DND-41 (cell line): ENCODE measurements around the gene MYCBP2.
"Not testable (repeated sequence)": the region's sequence is repeated elsewhere in the genome, so short reads cannot be mapped to it uniquely, and the experiment has no call there.

ENCODE experiments used
- ATAC-seq: fragments of 200-7000 bp; cut with Tn5 transposase; 3 replicates; pipeline ENCODE4 v1.9.1; 2021; ENCODE audit warnings: low read depth; ENCODE audit not compliant: insufficient read depth
- DNase-seq: peaks from one replicate; pipeline ENCODE4 v3.0.0-alpha.2; 2020
- H2AFZ ChIP-seq: 2 replicates; pipeline ENCODE4 v1.6.0; 2012; ENCODE audit warnings: low read depth, low read length
- H3K27ac ChIP-seq: 2 replicates; pipeline ENCODE4 v1.5.1; 2012; ENCODE audit warnings: low read length, inconsistent platforms
- H3K27me3 ChIP-seq: fragments of 200-600 bp; sonication (generic); 2 replicates; pipeline ENCODE4 v1.6.0; 2012; ENCODE audit warnings: low read length, mild to moderate bottlenecking, inconsistent platforms; ENCODE audit not compliant: insufficient read depth, poor library complexity
- H3K36me3 ChIP-seq: 2 replicates; pipeline ENCODE4 v1.5.1; 2012; ENCODE audit warnings: low read length, inconsistent platforms; ENCODE audit not compliant: insufficient read depth
- H3K4me1 ChIP-seq: 2 replicates; pipeline ENCODE4 v1.5.1; 2012; ENCODE audit warnings: mild to moderate bottlenecking, low read length; ENCODE audit not compliant: insufficient read depth
- H3K4me2 ChIP-seq: 2 replicates; pipeline ENCODE4 v1.6.0; 2012; ENCODE audit warnings: mild to moderate bottlenecking, moderate library complexity, low read length, inconsistent platforms; ENCODE audit not compliant: insufficient read depth
- H3K4me3 ChIP-seq, 2 experiments: fragments of 200-600 bp in 1 of 2; shearing (Covaris generic) in 1 of 2; 2 replicates each; pipeline ENCODE4 v1.5.1; 2012 to 2016; ENCODE audit warnings: inconsistent platforms in 2 of 2, low read length in 2 of 2, mild to moderate bottlenecking in 2 of 2, low read depth in 1 of 2, moderate library complexity in 1 of 2
- H3K79me2 ChIP-seq: 2 replicates; pipeline ENCODE4 v1.6.0; 2012; ENCODE audit warnings: low read length, inconsistent platforms; ENCODE audit not compliant: insufficient read depth
- H3K9ac ChIP-seq: 2 replicates; pipeline ENCODE4 v1.6.0; 2012; ENCODE audit warnings: low read depth, mild to moderate bottlenecking, inconsistent platforms, low read length, moderate library complexity
- H3K9me3 ChIP-seq: 2 replicates; pipeline ENCODE4 v1.5.1; 2012; ENCODE audit warnings: low read length, moderate library complexity, mild to moderate bottlenecking, inconsistent platforms; ENCODE audit not compliant: insufficient read depth, severe bottlenecking
- H4K20me1 ChIP-seq: 2 replicates; pipeline ENCODE4 v1.6.0; 2012; ENCODE audit warnings: low read length; ENCODE audit not compliant: insufficient read depth
- EZH2 ChIP-seq: IDR thresholded peaks from 3 replicates; pipeline ENCODE4 v1.6.1; 2012; ENCODE audit warnings: borderline replicate concordance, low read depth, mild to moderate bottlenecking, moderate library complexity, low read length, inconsistent platforms; ENCODE audit not compliant: severe bottlenecking
- TF ChIP-seq, protein P1 (sequence below): IDR thresholded peaks from 2 replicates; pipeline ENCODE4 v1.5.1; 2012; ENCODE audit warnings: borderline replicate concordance, low read length, moderate library complexity, mild to moderate bottlenecking; ENCODE audit not compliant: poor library complexity, severe bottlenecking; ENCODE audit errors: extremely low read depth

MYCBP2 gene

DNA sequence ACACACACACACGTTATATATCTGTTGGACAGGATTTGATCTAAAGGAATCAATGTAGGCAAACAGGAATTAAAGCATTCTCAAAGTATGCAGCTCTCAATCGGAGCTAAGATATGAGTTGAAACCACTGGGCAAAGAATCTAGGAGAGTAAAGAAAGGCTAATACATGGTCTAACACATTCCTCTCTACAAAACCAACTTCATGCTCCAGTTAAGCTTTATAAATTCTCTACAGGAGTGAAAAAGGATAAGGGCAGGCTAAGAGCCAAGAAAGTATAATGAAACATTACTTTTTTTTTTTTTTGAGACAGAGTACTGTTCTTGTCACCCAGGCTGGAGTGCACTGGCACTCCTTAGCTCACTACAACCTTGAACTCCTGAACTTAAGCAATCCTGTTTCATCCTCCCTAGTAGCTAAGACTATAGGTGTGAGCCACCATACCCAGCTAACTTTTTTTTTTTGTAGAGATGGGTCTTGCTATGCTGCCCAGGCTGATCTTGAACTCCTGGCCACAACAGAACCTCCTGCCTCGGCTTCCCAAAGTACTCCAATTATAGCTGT is 310.6 kb downstream of the MYCBP2 start:
- Histone ChIP-seq H3K36me3 (peaks cover 93% of the 10 kb centered on the region), H3K4me1 (no peaks in the 10 kb centered on the region; the same call in 1 of the 2 replicates), H3K9ac (no peak overlapping the region), H3K4me2 (no peak overlapping the region), H3K79me2 (peaks cover 89% of the 10 kb centered on the region), H3K9me3 (no peaks in the 10 kb centered on the region), H3K4me3 (no peak overlapping the region), H4K20me1 (peaks cover 23% of the 10 kb centered on the region), H2AFZ (no peak overlapping the region), H3K27me3 (no peaks in the 10 kb centered on the region), H3K27ac (no peak overlapping the region)
- ATAC-seq (no peak), DNase-seq (no peak)
- TF ChIP-seq EZH2, result no peak
- TF ChIP-seq, protein P1, sequence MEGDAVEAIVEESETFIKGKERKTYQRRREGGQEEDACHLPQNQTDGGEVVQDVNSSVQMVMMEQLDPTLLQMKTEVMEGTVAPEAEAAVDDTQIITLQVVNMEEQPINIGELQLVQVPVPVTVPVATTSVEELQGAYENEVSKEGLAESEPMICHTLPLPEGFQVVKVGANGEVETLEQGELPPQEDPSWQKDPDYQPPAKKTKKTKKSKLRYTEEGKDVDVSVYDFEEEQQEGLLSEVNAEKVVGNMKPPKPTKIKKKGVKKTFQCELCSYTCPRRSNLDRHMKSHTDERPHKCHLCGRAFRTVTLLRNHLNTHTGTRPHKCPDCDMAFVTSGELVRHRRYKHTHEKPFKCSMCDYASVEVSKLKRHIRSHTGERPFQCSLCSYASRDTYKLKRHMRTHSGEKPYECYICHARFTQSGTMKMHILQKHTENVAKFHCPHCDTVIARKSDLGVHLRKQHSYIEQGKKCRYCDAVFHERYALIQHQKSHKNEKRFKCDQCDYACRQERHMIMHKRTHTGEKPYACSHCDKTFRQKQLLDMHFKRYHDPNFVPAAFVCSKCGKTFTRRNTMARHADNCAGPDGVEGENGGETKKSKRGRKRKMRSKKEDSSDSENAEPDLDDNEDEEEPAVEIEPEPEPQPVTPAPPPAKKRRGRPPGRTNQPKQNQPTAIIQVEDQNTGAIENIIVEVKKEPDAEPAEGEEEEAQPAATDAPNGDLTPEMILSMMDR, result no peak

DNA sequence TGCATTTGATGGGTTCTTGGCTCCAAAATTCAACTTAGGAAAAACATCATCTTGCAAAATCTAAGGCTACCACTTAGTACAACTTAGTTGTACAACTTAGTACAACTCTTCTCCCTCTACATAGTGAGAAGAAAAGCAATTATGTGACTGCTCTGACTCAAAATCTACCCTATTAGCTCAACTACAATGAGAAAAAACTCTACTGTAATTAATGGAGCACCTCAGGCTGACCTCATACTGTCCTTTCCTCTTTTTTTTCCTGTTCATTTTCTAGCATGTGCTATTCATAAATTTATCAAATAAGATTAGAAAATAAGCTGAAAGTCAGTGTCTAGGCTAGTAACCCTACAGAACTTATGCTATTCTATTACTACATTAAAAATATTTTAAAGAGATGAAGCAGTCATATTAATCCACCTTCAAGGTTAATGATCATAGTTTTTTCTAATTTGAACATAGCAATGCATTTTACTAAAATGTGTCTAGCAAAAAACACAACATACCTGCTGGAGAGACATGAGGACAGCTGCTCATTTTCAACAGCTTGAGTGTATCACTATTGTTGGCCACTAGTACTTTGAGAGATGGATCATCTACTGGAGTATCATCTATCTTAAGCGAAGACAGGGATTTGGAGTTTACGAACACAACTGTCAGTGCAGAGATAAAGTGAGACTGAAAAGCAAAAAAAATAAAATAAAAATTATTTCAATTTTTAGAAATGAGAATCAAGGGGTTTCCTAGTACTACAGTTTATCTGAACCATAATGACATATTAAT is 311.8 kb downstream of the MYCBP2 start:
- H3K4me2 ChIP-seq, result no peak overlapping the region
- H3K79me2 ChIP-seq, result peaks cover 87% of the 10 kb centered on the region
- no peak for TF ChIP-seq EZH2
- TF ChIP-seq, protein P1, result no peak
- H3K9ac ChIP-seq, result no peak overlapping the region
- H3K36me3 ChIP-seq, result peaks cover 95% of the 10 kb centered on the region
- no peaks in the 10 kb centered on the region for H3K4me1 ChIP-seq
- H2AFZ ChIP-seq, result no peak overlapping the region
- ATAC-seq (no peak), DNase-seq (no peak)
- H4K20me1 ChIP-seq, result peaks cover 21% of the 10 kb centered on the region; the same call in 1 of the 2 replicates
- no peak overlapping the region for H3K27ac ChIP-seq
- H3K27me3 ChIP-seq, result no peaks in the 10 kb centered on the region
- no peak overlapping the region for H3K4me3 ChIP-seq
- H3K9me3 ChIP-seq, result no peaks in the 10 kb centered on the region

DNA sequence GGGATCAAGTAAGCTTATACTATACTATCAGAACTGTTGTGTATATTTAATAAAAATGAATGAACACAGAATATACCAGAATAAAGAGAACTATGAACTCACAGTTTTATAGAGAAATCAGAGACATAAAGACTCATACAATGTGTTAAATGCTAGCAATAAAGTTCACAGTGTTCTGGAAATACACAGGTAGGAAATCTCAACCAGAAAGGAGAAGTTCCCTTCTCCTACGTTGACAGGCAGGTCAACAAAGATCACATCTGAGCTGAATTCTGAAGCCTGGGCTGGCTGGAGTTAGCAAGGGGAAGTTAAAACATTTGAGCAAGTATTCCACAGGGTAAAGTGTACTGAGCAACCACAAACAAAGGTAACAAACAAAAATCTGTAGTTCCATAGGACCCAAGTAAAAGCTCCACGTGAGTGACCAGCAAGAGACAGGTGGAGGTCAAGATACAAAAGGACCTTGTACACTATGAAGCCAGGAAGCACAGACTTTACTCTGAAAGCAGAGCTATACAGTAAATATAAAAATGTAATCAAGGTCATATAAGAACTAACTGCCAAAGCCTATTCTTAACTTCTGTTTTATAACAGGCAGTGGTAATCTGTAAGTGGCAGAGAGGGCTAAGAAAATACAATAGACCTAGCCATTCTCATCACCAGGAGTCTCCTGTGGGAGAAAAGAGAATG is 312.9 kb downstream of the MYCBP2 start:
- Histone ChIP-seq H3K79me2 (peaks cover 85% of the 10 kb centered on the region), H2AFZ (no peak overlapping the region), H3K9me3 (no peaks in the 10 kb centered on the region), H3K27me3 (no peaks in the 10 kb centered on the region), H3K9ac (no peak overlapping the region), H3K4me3 (no peak overlapping the region), H3K36me3 (peaks cover 98% of the 10 kb centered on the region), H4K20me1 (peaks cover 19% of the 10 kb centered on the region; the same call in 1 of the 2 replicates), H3K4me2 (no peak overlapping the region), H3K27ac (no peak overlapping the region), H3K4me1 (no peaks in the 10 kb centered on the region)
- DNase-seq (no peak), ATAC-seq (no peak)
- no peak for TF ChIP-seq EZH2

DNA sequence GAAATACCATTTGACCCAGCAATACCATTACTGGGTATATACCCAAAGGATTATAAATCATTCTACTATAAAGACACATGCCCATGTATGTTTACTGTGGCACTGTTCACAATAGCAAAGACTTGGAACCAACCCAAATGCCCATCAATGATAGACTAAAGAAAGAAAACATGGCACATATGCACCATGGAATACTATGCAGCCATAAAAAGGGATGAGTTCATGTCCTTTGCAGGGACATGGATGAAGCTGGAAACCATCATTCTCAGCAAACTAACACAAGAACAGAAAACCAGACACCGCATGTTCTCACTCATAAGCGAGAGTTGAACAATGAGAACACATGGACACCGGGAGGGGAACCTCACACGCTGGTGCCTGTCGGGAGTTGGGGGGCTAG is 317.2 kb downstream of the MYCBP2 start:
- not testable (repeated sequence) for H2AFZ ChIP-seq, H3K27me3 ChIP-seq, H3K4me1 ChIP-seq, H3K27ac ChIP-seq, H3K9me3 ChIP-seq, H3K4me3 ChIP-seq, H3K9ac ChIP-seq, H3K4me2 ChIP-seq, ATAC-seq, DNase-seq
- peaks cover 26% of the 10 kb centered on the region; the same call in 1 of the 2 replicates for H4K20me1 ChIP-seq
- H3K79me2 ChIP-seq, result peaks cover 78% of the 10 kb centered on the region
- H3K36me3 ChIP-seq, result peaks cover 93% of the 10 kb centered on the region
